NCI-H748 (cell line): Measurements from ENCODE around the gene WDR18.

Experiments
- DNase-seq: peaks from one replicate; lab custom pipeline; 2025; ENCODE audit not compliant: unreplicated experiment; lab: John Stamatoyannopoulos, UW

The WDR18 gene

GRCh38 chr19:964761-965694 is 19.1 kb upstream of the WDR18 start:
- no peak for DNase-seq

GRCh38 chr19:966485-967088 is 17.6 kb upstream of the WDR18 start:
- DNase-seq: no peak

GRCh38 chr19:970695-971094 is 13.4 kb upstream of the WDR18 start:
- DNase-seq: no peak

- no peak for DNase-seq
Measured at GRCh38 chr19:971795-972194, 12.3 kb upstream of the WDR18 start.

- DNase-seq: no peak
Measured at GRCh38 chr19:972281-972680, 11.9 kb upstream of the WDR18 start.

- no peak for DNase-seq
Measured at GRCh38 chr19:973726-974563, 10.2 kb upstream of the WDR18 start.

GRCh38 chr19:974564-975257 is 9.4 kb upstream of the WDR18 start:
- DNase-seq: no peak

- no peak for DNase-seq
Measured at GRCh38 chr19:976476-976875, 7.7 kb upstream of the WDR18 start.

GRCh38 chr19:977058-977464 is 7.1 kb upstream of the WDR18 start:
- DNase-seq: no peak

- no peak for DNase-seq
Measured at GRCh38 chr19:979318-979741, 4.8 kb upstream of the WDR18 start.

- no peak for DNase-seq
Measured at GRCh38 chr19:980133-980998, 3.8 kb upstream of the WDR18 start.

GRCh38 chr19:982567-983170 is 1.5 kb upstream of the WDR18 start:
- DNase-seq: peak; percentile 58

GRCh38 chr19:986083-986482 is 1.9 kb downstream of the WDR18 start:
- DNase-seq: no peak

GRCh38 chr19:988081-988480 is 3.9 kb downstream of the WDR18 start:
- DNase-seq: no peak

GRCh38 chr19:988510-988909 is 4.4 kb downstream of the WDR18 start:
- no peak for DNase-seq

- DNase-seq: no peak
Measured at GRCh38 chr19:989381-990081, 5.4 kb downstream of the WDR18 start.

- no peak for DNase-seq
Measured at GRCh38 chr19:990119-990571, 6.0 kb downstream of the WDR18 start.

GRCh38 chr19:990746-991145 is 6.6 kb downstream of the WDR18 start:
- no peak for DNase-seq
